ENCODE data around the gene MIEF1.

MIEF1 gene

DNA sequence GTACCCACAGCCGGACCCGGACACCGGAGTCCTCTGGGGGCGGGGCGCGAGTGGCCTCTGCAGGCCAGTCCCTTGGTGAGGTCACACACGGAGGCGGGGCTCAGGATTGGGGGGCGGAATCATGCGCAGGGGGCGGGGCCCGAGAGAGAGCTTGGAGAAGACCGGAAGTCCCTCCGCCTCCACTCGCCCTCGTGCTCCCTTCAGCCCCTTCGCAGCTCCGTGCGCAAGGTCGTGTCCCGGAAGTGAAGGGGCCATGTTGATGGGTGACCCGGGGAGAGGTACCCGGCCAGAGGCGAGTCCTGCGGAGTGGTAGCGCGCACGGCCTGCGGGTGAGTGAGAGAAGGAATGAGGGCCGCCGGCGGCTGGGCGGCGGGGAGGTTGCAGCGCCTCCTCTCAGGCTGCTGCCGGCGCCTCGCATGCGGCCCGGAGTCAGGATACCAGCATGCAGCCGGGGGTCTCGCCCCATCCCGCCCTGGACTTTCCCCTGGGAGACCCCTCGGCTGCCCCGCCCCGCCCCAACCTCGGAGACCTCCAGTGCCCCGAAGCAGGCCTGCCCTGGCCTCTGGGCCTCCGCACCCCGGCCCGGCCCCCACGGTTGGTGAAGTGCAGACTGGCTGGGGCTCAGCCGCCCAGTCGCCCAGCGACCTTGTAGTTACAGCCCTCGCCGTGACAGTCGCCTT, at the start of gene MIEF1:
TSS of gene MIEF1 (plus strand) at position 182 of the 680 bp plus-strand sequence. CDS start 9,005 bp downstream, outside the sequence.
- DNase-seq = peak; percentile 94

DNA sequence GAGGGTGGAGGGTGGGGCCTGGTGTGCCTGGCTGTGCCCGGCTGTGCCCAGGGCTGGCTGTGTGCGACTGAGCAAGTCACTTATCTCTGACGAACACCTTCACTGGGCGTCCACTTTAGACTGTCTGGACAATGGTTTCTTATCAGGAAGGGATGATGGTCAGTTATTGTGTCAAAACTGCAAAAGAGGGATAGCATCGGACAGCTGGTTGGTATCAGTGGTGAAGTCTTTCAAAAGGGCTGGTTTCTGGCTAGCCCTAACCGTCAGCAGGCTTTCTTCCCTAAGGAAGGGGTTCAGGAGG, 49.4 kb upstream of the MIEF1 start:
- no peak for DNase-seq

- DNase-seq = no peak
Observed at GRCh38 chr22:39453765-39454378, 48.2 kb upstream of the MIEF1 start.

DNA sequence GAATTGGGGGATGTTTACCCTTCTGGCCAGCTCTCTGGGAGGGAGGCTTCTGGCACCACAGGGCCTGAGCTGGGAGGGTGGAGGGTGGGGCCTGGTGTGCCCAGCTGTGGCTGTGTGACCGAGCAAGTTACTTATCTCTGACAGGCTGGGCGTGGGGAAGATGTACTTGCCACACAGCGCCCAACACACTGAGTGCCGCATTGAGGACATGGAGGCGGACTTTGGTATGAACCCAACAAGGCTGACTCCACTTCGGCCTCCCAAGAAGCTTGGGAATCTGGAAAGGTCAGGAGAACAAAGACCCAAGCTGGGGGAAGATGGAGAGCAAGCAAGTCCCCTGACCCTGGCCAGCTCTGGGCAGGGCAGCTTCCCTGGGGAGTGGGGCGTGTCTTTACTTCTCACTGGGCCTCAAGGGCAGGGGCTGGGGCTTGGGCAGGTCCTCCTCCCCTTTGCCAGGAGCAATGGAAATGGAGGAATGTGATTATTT, 47.7 kb upstream of the MIEF1 start:
- no peak for DNase-seq

DNA sequence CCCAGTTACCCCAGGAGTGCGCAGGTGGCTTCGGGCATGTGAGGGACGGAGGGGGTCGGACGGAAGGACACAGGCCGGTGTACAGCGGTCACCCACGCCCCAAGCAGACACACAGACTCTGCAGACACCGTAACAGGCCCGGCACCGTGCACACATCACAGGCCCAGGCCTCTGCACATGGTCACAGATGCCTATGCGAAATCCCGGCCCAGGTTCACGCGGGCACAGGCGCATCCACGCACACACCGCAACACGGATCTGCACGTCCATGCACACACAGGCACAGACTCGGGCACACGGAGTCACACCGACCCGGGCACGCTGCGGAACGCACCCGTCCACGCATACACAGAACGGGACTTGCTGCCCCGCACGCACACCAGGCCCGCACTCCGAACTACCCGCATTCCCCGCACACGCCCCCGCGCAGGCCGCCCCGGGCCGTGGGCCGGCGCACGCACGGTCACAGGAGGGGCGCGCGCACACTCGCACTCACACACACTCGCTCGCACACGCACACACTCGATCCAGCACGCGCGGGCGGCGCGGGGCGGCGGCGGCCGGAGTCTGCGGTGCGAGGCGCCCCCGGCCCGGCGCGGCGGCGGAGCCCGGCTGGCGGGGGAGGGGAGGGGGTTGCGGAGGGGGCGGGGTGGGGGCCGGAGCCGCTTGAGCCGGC, 45.4 kb upstream of the MIEF1 start, which contains the start of gene MGAT3:
TSS of gene MGAT3 (plus strand) at position 491 of the 676 bp plus-strand sequence. CDS start 30,336 bp downstream, outside the sequence.
- no peak for DNase-seq

GRCh38 chr22:39457198-39457555, 44.9 kb upstream of the MIEF1 start:
- no peak for DNase-seq

- no peak for DNase-seq
Observed at GRCh38 chr22:39457556-39458443, 44.3 kb upstream of the MIEF1 start.

- no peak for DNase-seq
Observed at GRCh38 chr22:39458444-39459083, 43.5 kb upstream of the MIEF1 start.

DNA sequence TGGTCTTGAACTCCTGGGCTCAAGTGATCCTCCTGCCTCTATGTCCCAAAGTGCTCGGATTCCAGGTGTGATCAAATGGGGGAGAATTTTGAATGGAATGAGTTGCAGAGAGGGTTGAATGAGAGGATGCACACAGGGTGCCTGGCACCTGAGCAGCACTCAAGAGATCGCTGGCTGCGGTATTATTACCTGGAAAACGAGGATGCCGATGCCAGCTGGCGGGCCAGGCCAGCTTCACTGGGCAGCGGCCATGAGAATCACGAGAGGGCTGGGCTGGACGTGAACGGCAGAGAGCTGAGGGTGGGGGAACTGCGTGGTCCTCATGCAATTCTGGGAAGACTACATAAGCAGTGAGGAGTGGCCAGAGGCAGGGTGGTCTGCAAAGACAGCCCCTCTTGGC, 42.4 kb upstream of the MIEF1 start:
- no peak for DNase-seq

DNA sequence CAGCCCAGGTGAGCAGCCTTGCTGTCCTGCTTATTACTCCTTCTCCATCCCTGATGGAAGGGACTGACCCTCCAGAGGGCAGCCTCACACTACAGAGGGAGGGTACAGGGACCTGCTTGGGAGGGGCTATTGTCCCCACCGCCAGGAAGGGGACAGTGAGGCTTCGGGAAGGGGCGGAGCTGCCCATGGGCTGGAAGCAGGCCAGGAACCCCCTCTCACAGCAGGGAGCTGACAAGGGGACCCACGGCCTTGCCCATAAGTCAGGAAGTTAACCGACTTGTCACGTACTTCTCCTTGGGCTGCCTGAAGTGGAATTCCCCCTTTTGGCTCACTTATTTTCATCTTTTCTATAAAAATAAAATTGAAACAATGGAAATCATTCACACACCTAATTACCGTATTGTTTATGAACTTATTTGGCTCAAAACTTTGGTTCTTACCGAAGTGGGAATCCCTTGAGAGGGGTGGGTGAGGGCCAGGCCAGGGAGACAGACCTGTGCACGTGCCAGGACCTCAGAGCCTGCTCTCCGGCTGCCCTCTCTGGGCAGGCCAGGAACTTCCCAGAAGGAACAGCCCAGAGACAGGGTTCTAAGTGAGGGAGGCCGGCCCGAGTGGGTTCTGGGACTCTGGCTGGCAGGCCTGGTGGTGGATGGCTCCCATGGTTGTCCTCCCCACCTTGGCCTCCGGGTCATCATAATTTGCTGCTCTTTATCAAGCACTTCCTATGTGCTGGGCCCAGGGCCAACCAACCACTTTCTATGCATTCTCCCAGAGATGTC, 39.5 kb upstream of the MIEF1 start:
- DNase-seq = no peak

DNA sequence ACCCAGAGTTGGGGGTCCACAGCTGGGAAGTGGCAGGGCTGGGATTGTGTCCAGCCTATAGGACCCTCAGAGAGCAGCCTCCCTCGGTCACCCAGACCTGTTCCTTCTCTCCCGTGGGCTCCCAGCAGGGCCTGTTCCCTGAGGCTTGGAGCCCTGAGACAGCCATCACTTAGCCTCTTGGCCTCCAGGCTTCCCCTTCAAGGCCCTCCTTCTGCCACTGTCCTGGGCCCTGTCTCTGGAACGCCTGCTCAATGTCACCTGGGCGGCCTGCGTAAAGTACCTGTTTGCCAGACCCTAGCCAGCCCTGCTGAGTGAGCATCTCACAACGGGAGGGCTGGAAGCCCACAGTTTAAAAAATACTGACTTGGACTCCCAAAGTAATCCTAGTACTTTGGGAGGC, 38.8 kb upstream of the MIEF1 start:
- DNase-seq = no peak

GRCh38 chr22:39463931-39464390, 38.1 kb upstream of the MIEF1 start:
- no peak for DNase-seq

GRCh38 chr22:39466228-39467006, 35.7 kb upstream of the MIEF1 start:
- DNase-seq = no peak

GRCh38 chr22:39467390-39467895, 34.6 kb upstream of the MIEF1 start:
- DNase-seq = no peak

DNA sequence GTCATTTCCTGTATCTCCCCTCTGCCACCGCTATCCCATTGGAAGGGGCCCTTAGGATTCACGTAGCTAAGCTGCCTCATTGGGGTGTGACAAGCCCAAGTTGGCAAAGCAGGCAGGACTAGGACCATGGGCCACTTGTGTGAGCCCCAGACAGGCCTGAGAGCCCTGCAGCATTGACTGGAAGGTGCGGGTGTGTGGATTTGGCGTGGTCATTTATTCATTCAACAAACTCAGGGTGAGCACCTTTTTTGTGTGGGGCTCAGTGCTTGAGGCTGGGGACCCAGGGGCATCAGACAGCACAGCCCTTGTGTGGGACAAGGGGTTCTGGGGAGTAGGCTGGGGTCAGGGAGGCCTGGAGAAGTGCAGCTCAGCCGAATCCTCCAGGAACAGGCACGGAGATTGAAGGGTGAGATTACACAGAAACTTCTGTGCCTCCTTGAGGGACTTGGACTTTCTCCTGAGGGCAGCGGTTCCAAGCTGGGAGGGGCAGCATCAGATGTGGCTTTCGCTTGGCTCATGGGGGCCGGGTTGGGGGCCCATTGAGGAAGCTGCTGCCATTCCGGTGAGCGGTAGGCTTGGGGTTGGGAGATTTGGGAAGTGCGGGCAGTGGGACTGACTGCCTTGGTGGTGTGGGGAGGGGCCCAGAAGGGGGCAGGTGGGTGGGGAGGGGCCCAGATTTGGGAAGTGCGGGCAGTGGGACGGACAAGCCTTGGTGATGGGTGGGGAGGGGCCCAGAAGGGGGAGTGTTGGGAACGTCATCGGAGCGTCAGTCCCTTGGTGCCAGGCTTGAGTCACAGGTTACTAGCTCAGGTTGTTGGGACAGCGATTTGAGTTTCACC, 33.4 kb upstream of the MIEF1 start:
- no peak for DNase-seq

GRCh38 chr22:39469326-39469680, 32.8 kb upstream of the MIEF1 start:
- DNase-seq = no peak

- no peak for DNase-seq
Observed at GRCh38 chr22:39469681-39470450, 32.2 kb upstream of the MIEF1 start.

DNA sequence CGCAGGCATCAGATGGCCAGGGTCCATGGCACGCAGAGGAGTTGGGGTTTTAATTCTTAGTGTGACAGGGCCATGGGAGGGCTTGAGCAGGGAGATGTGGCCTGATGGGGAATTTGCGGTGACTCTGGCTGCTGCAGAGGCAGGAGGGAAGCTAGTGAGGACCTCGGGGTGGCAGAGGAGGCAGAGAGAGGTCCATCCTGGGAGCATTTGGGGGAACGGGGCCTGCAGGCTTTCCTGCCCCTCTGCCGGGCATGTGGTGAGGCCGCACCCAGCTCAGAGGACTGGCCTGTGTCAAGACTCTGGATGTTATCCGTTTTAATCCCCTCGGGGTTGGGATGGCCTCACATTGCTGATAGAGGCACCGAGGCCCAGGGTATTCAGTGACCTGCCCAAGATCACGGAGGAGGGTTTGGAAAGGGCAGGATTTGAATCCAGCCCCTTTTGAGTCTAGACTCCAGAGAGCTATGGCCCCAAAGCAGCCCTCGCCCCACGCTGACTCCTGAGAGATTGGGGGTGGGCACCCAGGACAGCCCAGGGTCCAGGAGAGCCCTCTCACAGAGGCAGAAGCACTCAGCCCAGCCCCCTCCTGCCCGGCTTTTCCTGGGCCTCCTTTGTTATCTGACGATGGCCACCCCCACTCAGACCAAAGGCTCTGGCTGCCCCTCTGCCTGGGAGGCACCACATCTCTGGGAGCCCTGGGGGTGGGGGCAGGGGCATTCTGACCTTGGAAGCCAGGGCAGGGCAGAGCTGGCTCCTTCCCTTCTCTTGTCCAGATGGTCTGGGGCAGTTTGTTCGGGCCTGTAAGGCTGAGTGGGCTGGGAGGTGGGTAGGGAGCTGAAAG, 31.4 kb upstream of the MIEF1 start:
- no peak for DNase-seq
